LNCaP clone FGC (cell line): Measurements from ENCODE around the gene SPTA1.

Experiments used
- DNase-seq: peaks from one replicate; pipeline ENCODE4 v3.0.0-alpha.2; 2011; ENCODE audit warnings: low read depth
- H3K4me3 ChIP-seq: 2 replicates; pipeline ENCODE4 v1.5.1; 2011; ENCODE audit warnings: mild to moderate bottlenecking, low read depth, low read length, control low read depth
- TF ChIP-seq, protein P1 (sequence below): IDR thresholded peaks from 2 replicates; pipeline ENCODE4 v1.5.1; 2012; ENCODE audit warnings: mild to moderate bottlenecking; ENCODE audit not compliant: control insufficient read depth, insufficient read depth; ENCODE audit errors: extremely low read depth

Gene SPTA1

DNA sequence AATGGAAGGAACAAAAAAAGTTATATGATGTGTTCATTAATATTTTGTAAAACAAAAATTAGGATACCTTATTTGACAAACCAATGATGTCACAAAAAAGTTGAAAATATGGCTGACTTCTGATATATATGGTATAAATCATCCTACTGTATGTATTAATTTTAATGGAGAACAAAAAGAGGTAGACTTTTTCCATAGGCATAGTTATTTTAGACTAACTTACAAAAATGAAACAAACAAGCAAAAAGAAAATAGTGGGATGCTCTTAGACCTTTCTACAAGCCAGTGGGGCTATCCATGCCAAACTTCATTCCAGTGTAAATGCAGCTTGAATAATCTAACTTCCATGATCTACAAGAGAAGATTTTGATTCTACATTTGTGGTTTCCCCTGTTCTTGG, 522 bp upstream of the SPTA1 start:
- no peak for DNase-seq
- no peak overlapping the region for H3K4me3 ChIP-seq
- TF ChIP-seq, protein P1, sequence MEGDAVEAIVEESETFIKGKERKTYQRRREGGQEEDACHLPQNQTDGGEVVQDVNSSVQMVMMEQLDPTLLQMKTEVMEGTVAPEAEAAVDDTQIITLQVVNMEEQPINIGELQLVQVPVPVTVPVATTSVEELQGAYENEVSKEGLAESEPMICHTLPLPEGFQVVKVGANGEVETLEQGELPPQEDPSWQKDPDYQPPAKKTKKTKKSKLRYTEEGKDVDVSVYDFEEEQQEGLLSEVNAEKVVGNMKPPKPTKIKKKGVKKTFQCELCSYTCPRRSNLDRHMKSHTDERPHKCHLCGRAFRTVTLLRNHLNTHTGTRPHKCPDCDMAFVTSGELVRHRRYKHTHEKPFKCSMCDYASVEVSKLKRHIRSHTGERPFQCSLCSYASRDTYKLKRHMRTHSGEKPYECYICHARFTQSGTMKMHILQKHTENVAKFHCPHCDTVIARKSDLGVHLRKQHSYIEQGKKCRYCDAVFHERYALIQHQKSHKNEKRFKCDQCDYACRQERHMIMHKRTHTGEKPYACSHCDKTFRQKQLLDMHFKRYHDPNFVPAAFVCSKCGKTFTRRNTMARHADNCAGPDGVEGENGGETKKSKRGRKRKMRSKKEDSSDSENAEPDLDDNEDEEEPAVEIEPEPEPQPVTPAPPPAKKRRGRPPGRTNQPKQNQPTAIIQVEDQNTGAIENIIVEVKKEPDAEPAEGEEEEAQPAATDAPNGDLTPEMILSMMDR, result no peak

DNA sequence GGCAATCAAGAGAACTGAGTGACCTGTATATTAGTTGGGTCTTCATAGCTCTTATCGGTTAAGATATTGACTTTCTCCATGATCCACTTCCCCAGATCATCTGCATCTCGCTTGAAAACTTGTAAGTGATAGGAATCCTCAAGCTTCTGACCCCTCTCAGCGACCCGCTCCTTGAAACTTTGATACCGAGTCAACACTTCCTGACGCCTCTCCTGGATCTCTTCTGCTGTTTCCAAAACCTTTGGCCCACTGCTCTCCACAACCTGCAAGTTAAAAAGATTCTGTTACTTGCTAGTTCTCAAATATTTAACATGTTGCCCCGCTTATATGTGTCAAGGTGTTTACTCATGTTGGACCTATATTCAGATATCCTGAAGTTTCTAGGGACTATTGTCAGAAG, 1.4 kb downstream of the SPTA1 start:
- H3K4me3 ChIP-seq, result no peak overlapping the region
- TF ChIP-seq, protein P1, result no peak
- no peak for DNase-seq

DNA sequence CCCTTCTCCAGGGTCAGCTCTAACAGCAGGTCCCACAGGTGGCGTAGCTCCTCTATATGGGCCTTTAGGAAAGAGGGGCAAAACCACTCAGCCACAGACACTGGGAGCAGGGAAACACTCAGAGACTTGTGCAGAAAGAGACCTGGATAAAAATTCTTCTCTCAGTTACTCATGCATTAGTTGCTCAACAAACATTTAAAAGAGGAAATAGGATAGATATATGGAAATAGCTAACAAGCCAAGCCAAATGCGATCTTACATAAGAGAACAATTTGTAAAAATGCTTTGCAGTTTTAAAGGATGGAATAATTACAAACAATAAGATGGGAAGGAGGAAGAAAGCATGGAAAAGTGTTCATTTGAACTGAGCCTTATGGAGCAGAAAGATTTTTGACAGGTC, 4.9 kb downstream of the SPTA1 start:
- DNase-seq, result no peak
- H3K4me3 ChIP-seq, result no peak overlapping the region
- TF ChIP-seq, protein P1, result no peak

DNA sequence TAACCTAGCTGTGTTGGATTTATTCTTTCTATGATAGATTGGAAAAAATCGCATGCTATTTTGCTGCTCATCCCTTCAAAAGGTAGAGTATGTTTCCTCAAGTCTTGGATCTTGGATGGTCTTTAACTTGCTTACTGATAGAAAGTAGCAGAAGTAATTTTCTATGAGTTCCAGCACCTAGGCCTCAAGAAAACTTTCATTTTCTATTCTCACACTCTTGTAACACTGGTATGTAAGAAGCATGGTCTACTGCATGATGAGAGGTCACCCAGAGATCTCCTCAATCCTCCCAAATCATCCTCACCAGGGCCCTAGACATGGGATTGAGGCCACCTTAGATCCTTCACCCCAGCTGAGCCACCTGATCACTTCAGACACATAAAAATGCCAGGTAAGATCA, 7.2 kb downstream of the SPTA1 start:
- DNase-seq, result no peak
- TF ChIP-seq, protein P1, result no peak

DNA sequence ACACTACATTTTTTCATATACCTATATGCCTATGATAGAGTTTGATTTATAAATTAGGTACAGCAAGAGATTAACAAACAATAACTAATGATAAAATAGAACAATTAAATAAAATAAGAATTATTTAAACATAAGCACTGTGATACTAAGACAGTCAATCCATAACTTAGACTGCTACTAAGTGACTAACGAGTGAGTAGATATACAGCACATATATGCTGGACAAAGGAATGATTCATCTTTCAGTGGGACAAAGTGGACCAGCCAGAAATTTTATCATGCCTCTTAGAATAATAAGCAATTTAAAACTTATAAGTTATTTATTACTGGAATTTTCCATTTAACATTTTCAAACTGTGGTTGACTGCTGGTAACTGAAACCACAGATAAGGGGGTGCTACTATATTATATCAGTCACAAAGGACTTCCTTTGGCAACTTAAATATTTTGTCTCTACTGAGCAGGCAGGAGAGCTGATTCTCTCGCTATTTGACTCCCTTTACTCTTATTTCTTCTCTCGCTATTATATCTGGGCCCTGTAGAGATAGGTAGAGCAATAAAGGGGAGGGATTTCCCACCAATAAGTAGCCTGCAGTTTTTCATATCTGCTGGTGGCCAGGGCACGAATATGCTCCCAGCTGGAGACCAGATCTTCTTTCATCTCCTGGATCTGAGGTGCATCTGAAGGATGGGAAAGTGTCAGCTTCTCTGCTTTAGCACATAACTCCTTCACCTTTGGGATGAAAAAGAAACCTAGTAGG, 10.8 kb downstream of the SPTA1 start:
- no peak overlapping the region for H3K4me3 ChIP-seq
- TF ChIP-seq, protein P1, result no peak
- no peak for DNase-seq

More for the DNA sequence above, 7.2 kb downstream of the SPTA1 start:
- no peak overlapping the region for H3K4me3 ChIP-seq

DNA sequence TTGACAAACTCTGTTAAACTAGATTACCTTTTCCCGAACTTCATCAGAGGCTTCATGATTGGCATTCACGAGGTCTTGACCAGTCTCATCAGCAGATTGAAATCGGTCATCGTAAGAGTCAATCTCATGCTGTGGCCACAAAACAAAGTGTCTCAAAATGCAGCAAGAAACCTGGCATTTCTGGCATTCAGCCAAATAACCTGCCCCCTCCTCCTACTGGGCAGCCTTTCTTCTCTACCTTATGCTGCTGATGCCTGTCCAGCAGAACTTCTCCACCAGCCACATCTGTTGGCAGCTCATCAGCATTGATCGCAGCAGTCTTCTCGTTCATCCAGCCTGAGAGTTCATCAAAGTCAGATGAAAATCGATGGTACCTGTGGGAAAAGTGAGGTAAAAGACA, 12.2 kb downstream of the SPTA1 start:
- no peak for DNase-seq
- TF ChIP-seq, protein P1, result no peak
- no peak overlapping the region for H3K4me3 ChIP-seq

DNA sequence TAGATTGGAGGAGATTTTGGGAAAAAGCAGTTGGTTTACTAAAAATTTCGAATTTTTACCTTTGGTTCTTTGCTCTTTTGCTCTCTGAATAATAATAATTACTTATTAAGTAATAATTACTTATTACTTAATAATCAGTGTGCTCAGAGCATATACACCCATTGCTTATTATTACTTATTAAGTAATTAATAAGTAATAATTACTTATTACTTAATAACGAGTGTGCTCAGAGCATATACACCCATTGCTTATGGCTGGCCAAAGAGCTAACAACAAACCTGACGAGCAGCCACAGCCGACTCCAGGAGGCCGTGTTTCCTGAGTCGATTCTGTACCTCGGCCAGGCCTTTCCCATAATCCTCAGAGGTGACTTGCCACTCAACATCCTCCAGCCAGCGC, 20.5 kb downstream of the SPTA1 start:
- H3K4me3 ChIP-seq, result no peak overlapping the region
- TF ChIP-seq, protein P1, result no peak
- DNase-seq, result no peak
